NCI-H460 (cell line): ENCODE results near the gene FAM193A. TPM values are rescaled to one million over a fixed set of nuclear protein-coding genes. Genes with fewer than 3 reads are reported as not detected.
"Not testable (repeated sequence)": the region's sequence is repeated elsewhere in the genome, so short reads cannot be mapped to it uniquely, and the experiment has no call there.

Experiments
- DNase-seq: peaks from one replicate; pipeline ENCODE4 v3.0.0-alpha.2; 2016; ENCODE audit warnings: low read depth; ENCODE audit errors: extremely low read depth
- total RNA-seq: library from RNA; depleted of rRNA; stranded (reverse); fragments of >200 nt; shearing (Covaris generic); gene quantifications from 2 replicates; pipeline ENCODE4 v1.2.3, GENCODE V29; 2014

Gene FAM193A
- total RNA-seq, 1 experiment from 2014 or later = 12.2 TPM

GRCh38 chr4:2570036-2570435 is 33.6 kb downstream of the FAM193A start:
- DNase-seq = no peak

GRCh38 chr4:2570551-2571222 is 34.2 kb downstream of the FAM193A start:
- DNase-seq = no peak

- DNase-seq = no peak
Observed at GRCh38 chr4:2572076-2572475, 35.6 kb downstream of the FAM193A start.

GRCh38 chr4:2572866-2573265 is 36.4 kb downstream of the FAM193A start:
- no peak for DNase-seq

- DNase-seq = no peak
Observed at GRCh38 chr4:2574009-2574408, 37.6 kb downstream of the FAM193A start.

GRCh38 chr4:2574863-2575262 is 38.4 kb downstream of the FAM193A start:
- DNase-seq = no peak

- DNase-seq = no peak
Observed at GRCh38 chr4:2576290-2576689, 39.8 kb downstream of the FAM193A start.

GRCh38 chr4:2578106-2578505 is 41.7 kb downstream of the FAM193A start:
- DNase-seq = no peak

GRCh38 chr4:2579910-2580309 is 43.5 kb downstream of the FAM193A start:
- no peak for DNase-seq

- no peak for DNase-seq
Observed at GRCh38 chr4:2583092-2583491, 46.6 kb downstream of the FAM193A start.

GRCh38 chr4:2583517-2583916 is 47.1 kb downstream of the FAM193A start:
- no peak for DNase-seq

GRCh38 chr4:2586502-2586901 is 50.1 kb downstream of the FAM193A start:
- DNase-seq = no peak

- DNase-seq = no peak
Observed at GRCh38 chr4:2587213-2587823, 50.9 kb downstream of the FAM193A start.

- DNase-seq = no peak
Observed at GRCh38 chr4:2588259-2588658, 51.8 kb downstream of the FAM193A start.

- DNase-seq = no peak
Observed at GRCh38 chr4:2591189-2591588, 54.7 kb downstream of the FAM193A start.

GRCh38 chr4:2592014-2592413 is 55.6 kb downstream of the FAM193A start:
- not testable (repeated sequence) for DNase-seq

- no peak for DNase-seq
Observed at GRCh38 chr4:2592572-2592971, 56.1 kb downstream of the FAM193A start.

- no peak for DNase-seq
Observed at GRCh38 chr4:2593003-2593402, 56.6 kb downstream of the FAM193A start.

- no peak for DNase-seq
Observed at GRCh38 chr4:2595436-2595835, 59.0 kb downstream of the FAM193A start.

- DNase-seq = no peak
Observed at GRCh38 chr4:2595952-2596552, 59.6 kb downstream of the FAM193A start.

- DNase-seq = no peak
Observed at GRCh38 chr4:2596611-2597010, 60.2 kb downstream of the FAM193A start.
